Tibial artery (tissue), 4 donors: ENCODE results near the gene GNG12.

Experiments used
- DNase-seq, 2 donors: peaks; one replicate each; pipeline ENCODE4 v3.0.0-alpha.2; 2019
- H3K27ac ChIP-seq, 2 donors: fragments of 200-600 bp; sonication (generic) in 1 of 2; 1 replicate in 1 of 2; 2 replicates in 1 of 2; pipeline ENCODE4 v1.5.1; 2018 to 2019; ENCODE audit warnings: mild to moderate bottlenecking in 1 of 2
- H3K27me3 ChIP-seq, 2 donors: fragments of 200-600 bp; sonication (generic) in 1 of 2; one replicate each; pipeline versions ENCODE4 v1.5.1 to v1.6.0; 2016 to 2019
- H3K36me3 ChIP-seq, 3 donors: fragments of 200-600 bp; sonication (generic) in 2 of 3; one replicate each; pipeline ENCODE4 v1.5.1; 2016 to 2019; ENCODE audit warnings: mild to moderate bottlenecking in 2 of 3
- H3K4me1 ChIP-seq, 4 donors: fragments of 200-600 bp; sonication (generic) in 2 of 4; 1 replicate in 3 of 4; 2 replicates in 1 of 4; pipeline ENCODE4 v1.5.1; 2016 to 2019
- H3K4me3 ChIP-seq, 2 donors: fragments of 200-600 bp; sonication (generic) in 1 of 2; 1 replicate in 1 of 2; 2 replicates in 1 of 2; pipeline ENCODE4 v1.5.1; 2018 to 2019; ENCODE audit warnings: mild to moderate bottlenecking in 2 of 2
- H3K9me3 ChIP-seq, 3 donors: fragments of 200-600 bp; sonication (generic) in 1 of 3; one replicate each; pipeline ENCODE4 v1.5.1; 2016 to 2019
- CTCF ChIP-seq, 2 experiments: fragments of 200-600 bp in 1 of 2; fragments of 450-650 bp in 1 of 2; IDR thresholded peaks; one replicate each; pipeline ENCODE4 v1.5.1; 2017 to 2019; ENCODE audit warnings: antibody characterized with exemption in 2 of 2, mild to moderate bottlenecking in 1 of 2, moderate library complexity in 1 of 2
- intact Hi-C: fragments of 100-400 bp; cut with DNase I; formaldehyde crosslinking; loops from one replicate; pipeline ENCODE4 v1.15.0; 2023; ENCODE audit warnings: low total_unique reads

Gene GNG12

GRCh38 chr1:67850151-67850551 is 16.9 kb upstream of the GNG12 start:
- no peak for DNase-seq
- peak; percentile 44 to 62 for TF ChIP-seq CTCF (IDR thresholded peaks at IDR 0.05)
- H3K27ac ChIP-seq: no peak overlapping the region
- intact Hi-C loops: loop anchor here (5.0 kb wide), 1 partner anchor 252 kb away; no protein-coding TSS in a partner anchor
- no peaks in the 10 kb centered on the region for H3K27me3 ChIP-seq
- no peaks in the 10 kb centered on the region for H3K9me3 ChIP-seq
- no peaks in the 10 kb centered on the region for H3K36me3 ChIP-seq
- peaks cover 0 to 11% (median 9%) of the 10 kb centered on the region in 4 donors for H3K4me1 ChIP-seq
- H3K4me3 ChIP-seq: no peak overlapping the region

GRCh38 chr1:67847466-67847865 is 14.2 kb upstream of the GNG12 start:
- Histone ChIP-seq H3K27me3 (no peaks in the 10 kb centered on the region), H3K27ac (no peak overlapping the region), H3K36me3 (no peaks in the 10 kb centered on the region), H3K4me1 (peaks cover 0 to 24% (median 14%) of the 10 kb centered on the region in 4 donors), H3K9me3 (no peaks in the 10 kb centered on the region), H3K4me3 (no peak overlapping the region)
- no peak for DNase-seq
- intact Hi-C loops: no loop called here
- TF ChIP-seq CTCF (IDR thresholded peaks at IDR 0.05): no peak

GRCh38 chr1:67846538-67846937 is 13.3 kb upstream of the GNG12 start:
- intact Hi-C loops: no loop called here
- Histone ChIP-seq H3K9me3 (no peaks in the 10 kb centered on the region), H3K4me3 (no peak overlapping the region), H3K4me1 (peaks cover 0 to 24% (median 14%) of the 10 kb centered on the region in 4 donors), H3K36me3 (no peaks in the 10 kb centered on the region), H3K27me3 (no peaks in the 10 kb centered on the region), H3K27ac (no peak overlapping the region)
- no peak for DNase-seq
- no peak for TF ChIP-seq CTCF (IDR thresholded peaks at IDR 0.05)

- intact Hi-C loops: loop anchor here (5.0 kb wide), 1 partner anchor 68 kb away; no protein-coding TSS in a partner anchor
- TF ChIP-seq CTCF (IDR thresholded peaks at IDR 0.05): no peak
- peaks cover 0 to 29% (median 13%) of the 10 kb centered on the region in 4 donors for H3K4me1 ChIP-seq
- H3K4me3 ChIP-seq: no peak overlapping the region
- no peak for DNase-seq
- peak overlapping the region in 1 of 2 donors; percentile 21 for H3K27ac ChIP-seq
- no peaks in the 10 kb centered on the region for H3K9me3 ChIP-seq
- no peaks in the 10 kb centered on the region for H3K36me3 ChIP-seq
- H3K27me3 ChIP-seq: no peaks in the 10 kb centered on the region
Measured at GRCh38 chr1:67844988-67845387, 11.7 kb upstream of the GNG12 start.

- Histone ChIP-seq H3K9me3 (no peaks in the 10 kb centered on the region), H3K27ac (peak overlapping the region; percentile 52 to 67), H3K4me1 (peaks cover 0 to 41% (median 22%) of the 10 kb centered on the region in 4 donors), H3K4me3 (no peak overlapping the region), H3K36me3 (no peaks in the 10 kb centered on the region), H3K27me3 (no peaks in the 10 kb centered on the region)
- intact Hi-C loops: loop anchor here (5.0 kb wide), 1 partner anchor 66 kb away; no protein-coding TSS in a partner anchor
- DNase-seq: no peak
- no peak for TF ChIP-seq CTCF (IDR thresholded peaks at IDR 0.05)
Measured at GRCh38 chr1:67843746-67844145, 10.5 kb upstream of the GNG12 start.

- Histone ChIP-seq H3K36me3 (no peaks in the 10 kb centered on the region), H3K4me1 (peaks cover 0 to 45% (median 26%) of the 10 kb centered on the region in 4 donors), H3K9me3 (no peaks in the 10 kb centered on the region), H3K4me3 (no peak overlapping the region), H3K27ac (peak overlapping the region; percentile 52 to 67), H3K27me3 (no peaks in the 10 kb centered on the region)
- no peak for DNase-seq
- intact Hi-C loops: loop anchor here (5.0 kb wide), 1 partner anchor 66 kb away; no protein-coding TSS in a partner anchor
- no peak for TF ChIP-seq CTCF (IDR thresholded peaks at IDR 0.05)
Measured at GRCh38 chr1:67843331-67843730, 10.1 kb upstream of the GNG12 start.
